BE2C (cell line): Measurements from ENCODE around the gene REPIN1.

Source experiments
- DNase-seq: peaks from one replicate; pipeline ENCODE4 v3.0.0-alpha.2; 2020
- H3K27me3 ChIP-seq: fragments of 250-450 bp; sonication (Bioruptor Pico); 2 replicates; pipeline ENCODE4 v1.5.1; 2020; ENCODE audit warnings: mild to moderate bottlenecking
- H3K36me3 ChIP-seq: fragments of 250-450 bp; sonication (Bioruptor Pico); 2 replicates; pipeline ENCODE4 v1.5.1; 2020; ENCODE audit warnings: mild to moderate bottlenecking
- H3K4me1 ChIP-seq: fragments of 250-450 bp; sonication (Bioruptor Pico); 2 replicates; pipeline ENCODE4 v1.5.1; 2020
- H3K4me3 ChIP-seq: 2 replicates; pipeline ENCODE4 v1.5.1; 2011; ENCODE audit warnings: low read depth, low read length
- H3K9me3 ChIP-seq: fragments of 250-450 bp; sonication (Bioruptor Pico); 2 replicates; pipeline ENCODE4 v1.5.1; 2020
- TF ChIP-seq, protein P1 (sequence below): IDR thresholded peaks from 2 replicates; pipeline ENCODE4 v1.5.1; 2012; ENCODE audit warnings: mild to moderate bottlenecking, low read depth, low read length

The REPIN1 gene

DNA sequence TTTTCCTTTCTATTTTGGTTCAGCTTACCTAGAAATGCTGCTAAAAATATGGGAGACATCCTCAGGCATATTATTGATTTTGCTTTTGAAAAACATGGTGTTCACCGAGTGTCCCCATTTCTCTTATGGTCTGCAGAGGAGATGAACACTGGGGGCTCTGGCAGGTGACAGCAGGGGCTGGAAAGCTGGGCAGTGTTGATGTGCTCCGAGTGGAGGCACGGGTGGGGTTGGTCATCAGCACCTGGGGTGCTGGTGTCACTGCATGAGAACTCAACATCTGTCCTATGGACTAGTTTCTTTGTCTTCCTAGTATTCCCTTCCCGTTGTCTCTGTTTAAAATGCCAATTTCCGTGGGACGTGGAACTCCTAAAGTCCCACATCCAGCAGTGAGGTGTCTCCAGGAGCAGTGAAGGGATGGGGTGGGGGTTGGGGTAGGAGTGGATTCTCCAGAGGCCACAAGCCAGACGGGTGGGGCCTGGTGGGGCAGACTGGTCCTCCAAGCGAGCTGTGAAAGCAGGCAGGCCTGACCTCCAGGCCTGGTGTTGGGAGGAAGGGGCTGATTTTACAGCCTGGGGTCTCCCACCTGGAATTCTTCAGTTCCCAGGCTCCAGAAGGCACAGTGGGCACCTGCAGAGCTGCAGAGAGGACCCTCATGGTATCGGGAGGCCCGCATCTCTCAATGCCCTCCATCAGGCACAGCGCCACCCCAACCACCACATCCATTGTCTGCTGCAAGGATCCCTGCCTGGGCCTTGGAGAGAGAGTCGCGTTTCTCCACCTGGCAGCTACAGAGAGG, 35.0 kb downstream of the REPIN1 start:
- Histone ChIP-seq H3K4me1 (peaks cover 23% of the 10 kb centered on the region), H3K27me3 (no peaks in the 10 kb centered on the region), H3K36me3 (no peaks in the 10 kb centered on the region; the same call in 1 of the 2 replicates), H3K4me3 (no peak overlapping the region), H3K9me3 (no peaks in the 10 kb centered on the region)
- TF ChIP-seq, protein P1, sequence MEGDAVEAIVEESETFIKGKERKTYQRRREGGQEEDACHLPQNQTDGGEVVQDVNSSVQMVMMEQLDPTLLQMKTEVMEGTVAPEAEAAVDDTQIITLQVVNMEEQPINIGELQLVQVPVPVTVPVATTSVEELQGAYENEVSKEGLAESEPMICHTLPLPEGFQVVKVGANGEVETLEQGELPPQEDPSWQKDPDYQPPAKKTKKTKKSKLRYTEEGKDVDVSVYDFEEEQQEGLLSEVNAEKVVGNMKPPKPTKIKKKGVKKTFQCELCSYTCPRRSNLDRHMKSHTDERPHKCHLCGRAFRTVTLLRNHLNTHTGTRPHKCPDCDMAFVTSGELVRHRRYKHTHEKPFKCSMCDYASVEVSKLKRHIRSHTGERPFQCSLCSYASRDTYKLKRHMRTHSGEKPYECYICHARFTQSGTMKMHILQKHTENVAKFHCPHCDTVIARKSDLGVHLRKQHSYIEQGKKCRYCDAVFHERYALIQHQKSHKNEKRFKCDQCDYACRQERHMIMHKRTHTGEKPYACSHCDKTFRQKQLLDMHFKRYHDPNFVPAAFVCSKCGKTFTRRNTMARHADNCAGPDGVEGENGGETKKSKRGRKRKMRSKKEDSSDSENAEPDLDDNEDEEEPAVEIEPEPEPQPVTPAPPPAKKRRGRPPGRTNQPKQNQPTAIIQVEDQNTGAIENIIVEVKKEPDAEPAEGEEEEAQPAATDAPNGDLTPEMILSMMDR, result no peak
- no peak for DNase-seq

DNA sequence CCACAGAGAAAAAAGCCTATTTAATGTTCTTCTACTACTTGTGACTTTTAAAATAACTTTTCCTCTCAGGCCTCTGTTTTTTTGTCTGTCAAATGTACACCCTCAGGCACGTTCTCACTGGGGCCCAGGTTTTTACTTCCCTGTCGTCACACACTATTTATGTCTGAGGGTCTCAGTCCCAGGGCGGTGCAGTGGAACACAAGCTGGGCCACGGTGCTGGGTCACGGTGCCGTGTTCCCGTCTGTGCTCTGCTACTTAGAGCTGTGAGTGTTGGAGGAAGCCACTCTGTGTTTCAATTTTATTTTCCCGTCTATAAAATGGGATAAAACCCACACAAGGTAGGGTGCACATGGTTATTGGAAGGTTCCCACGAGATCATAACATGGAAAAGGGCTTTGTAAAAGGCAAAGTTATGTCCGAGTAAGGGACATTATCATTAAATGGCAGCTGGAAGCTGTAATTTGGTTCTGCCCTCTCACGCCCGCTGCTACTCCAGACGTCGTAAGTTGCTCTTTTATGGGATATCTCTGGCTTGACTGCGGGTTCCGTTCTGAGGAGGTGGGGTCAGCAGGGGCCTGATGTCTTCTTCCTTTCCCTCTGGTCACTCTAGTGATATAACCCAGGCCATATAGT, 35.7 kb downstream of the REPIN1 start:
- no peak for DNase-seq
- Histone ChIP-seq H3K36me3 (no peaks in the 10 kb centered on the region), H3K9me3 (no peaks in the 10 kb centered on the region), H3K4me3 (peak overlapping the region; percentile 69), H3K27me3 (no peaks in the 10 kb centered on the region), H3K4me1 (peaks cover 16% of the 10 kb centered on the region)
- TF ChIP-seq, protein P1, result no peak

DNA sequence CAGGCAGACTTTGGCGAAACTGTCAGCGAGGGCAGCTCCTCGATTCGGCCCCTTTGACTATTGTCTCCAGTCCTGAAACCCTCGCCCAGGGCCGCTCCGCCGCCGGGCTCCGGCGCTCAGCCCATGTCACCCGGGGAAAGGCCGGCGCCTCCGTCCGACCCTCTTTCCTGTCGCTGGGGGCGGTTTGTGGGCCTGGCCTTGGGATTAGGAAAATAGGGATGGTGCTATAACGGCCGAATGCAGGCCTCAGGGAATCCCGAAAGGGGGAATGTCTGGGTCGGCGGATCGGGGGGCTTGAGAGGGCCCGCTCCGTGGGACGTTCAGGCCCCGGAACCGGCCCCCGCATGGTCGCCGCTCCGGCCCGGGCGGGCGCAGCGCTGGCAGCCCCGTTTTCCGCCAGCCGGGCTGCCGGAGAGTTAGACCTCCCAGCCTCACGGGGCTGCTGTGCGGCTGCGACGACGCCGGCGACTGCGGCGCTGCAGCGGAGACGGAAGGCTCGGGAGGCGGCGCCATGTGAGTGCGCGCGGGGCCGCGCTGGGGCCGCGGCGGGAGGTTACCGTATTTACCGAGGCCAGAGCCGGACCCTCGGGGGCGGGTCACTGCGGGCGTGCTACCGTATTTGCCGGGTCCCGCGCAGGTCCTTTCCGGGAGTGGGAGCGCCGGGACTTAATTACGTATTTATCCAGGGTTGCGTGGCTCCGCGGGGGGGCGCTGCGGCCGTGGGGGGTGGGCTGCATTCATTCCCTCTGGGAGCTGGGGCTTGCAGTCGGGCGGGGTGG, 36.4 kb downstream of the REPIN1 start:
- peak overlapping the region; percentile 69 for H3K4me3 ChIP-seq
- DNase-seq, result peak; percentile 90
- no peaks in the 10 kb centered on the region for H3K27me3 ChIP-seq
- H3K4me1 ChIP-seq, result peaks cover 9% of the 10 kb centered on the region
- TF ChIP-seq, protein P1, result no peak
- H3K36me3 ChIP-seq, result no peaks in the 10 kb centered on the region
- H3K9me3 ChIP-seq, result no peaks in the 10 kb centered on the region

DNA sequence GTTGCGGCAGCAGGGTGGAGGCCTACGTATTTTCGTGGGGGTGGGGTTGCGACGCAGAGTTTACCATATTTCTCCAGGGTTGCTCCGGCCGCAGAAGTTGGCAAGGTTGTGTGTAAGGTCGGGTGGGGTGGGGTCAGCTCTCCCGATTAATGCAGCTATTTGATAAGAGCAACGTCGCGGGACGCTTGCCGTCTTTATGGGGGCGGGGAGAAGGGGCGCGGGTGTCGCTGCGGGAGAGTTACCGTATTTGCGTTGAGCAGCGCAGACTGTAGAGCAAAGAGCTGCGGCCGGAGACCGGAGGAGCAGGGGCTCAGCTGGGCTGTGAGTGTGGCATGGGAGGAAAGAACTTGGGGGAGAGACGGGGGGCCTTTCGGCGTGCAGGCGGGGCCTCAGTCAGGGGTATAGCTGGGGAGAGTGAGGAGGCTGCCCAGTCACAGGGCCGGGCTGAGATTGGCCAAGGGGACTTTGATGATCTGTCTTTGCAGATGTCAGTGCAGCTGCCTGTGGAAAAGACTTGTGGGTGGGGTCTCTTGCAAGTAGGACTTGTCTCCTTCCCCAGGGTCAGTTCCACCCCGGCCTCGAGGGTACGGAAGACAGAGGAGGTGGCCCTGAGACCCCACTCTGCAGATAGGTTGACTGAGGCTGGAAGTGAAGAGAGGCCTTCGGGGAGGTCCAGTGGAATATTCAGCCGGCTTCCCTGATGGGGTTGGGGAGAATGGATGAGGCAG, 37.1 kb downstream of the REPIN1 start:
- Histone ChIP-seq H3K36me3 (no peaks in the 10 kb centered on the region), H3K27me3 (no peaks in the 10 kb centered on the region), H3K4me1 (peaks cover 2% of the 10 kb centered on the region), H3K9me3 (no peaks in the 10 kb centered on the region), H3K4me3 (peak overlapping the region; percentile 69)
- TF ChIP-seq, protein P1, result no peak
- no peak for DNase-seq

DNA sequence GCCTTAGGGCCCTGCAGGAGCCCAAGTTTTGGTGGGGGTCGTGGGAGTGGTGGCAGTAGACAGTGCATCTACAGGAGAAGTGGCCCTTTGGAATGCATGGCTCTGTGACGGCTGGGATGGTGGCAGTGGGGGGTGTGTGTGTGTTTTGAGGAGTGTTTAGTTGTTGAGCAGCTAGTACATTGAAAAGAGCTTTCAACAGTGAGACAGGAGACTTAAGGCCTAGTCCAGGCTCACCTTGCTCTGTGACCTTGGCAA, 37.6 kb downstream of the REPIN1 start:
- Histone ChIP-seq H3K4me3 (peak overlapping the region; percentile 69; the same call in 1 of the 2 replicates), H3K27me3 (no peaks in the 10 kb centered on the region), H3K9me3 (no peaks in the 10 kb centered on the region), H3K36me3 (no peaks in the 10 kb centered on the region), H3K4me1 (no peaks in the 10 kb centered on the region)
- TF ChIP-seq, protein P1, result no peak
- no peak for DNase-seq
